Glutamatergic neuron (in vitro differentiated cells): Measurements from ENCODE around the gene CORT. TPM values are rescaled to one million over a fixed set of nuclear protein-coding genes. Genes with fewer than 3 reads are reported as not detected.
"Not testable (repeated sequence)": the region's sequence is repeated elsewhere in the genome, so short reads cannot be mapped to it uniquely, and the experiment has no call there.

Experiments
- DNase-seq: peaks from one replicate; pipeline ENCODE4 v3.0.0; 2022
- H3K27ac Mint-ChIP-seq: one replicate; pipeline ENCODE4 v1.8.0; 2020; ENCODE audit warnings: mild to moderate bottlenecking, mixed read lengths, inconsistent platforms; ENCODE audit not compliant: unreplicated experiment
- H3K27me3 Mint-ChIP-seq: one replicate; pipeline ENCODE4 v1.8.0; 2020; ENCODE audit warnings: mild to moderate bottlenecking, moderate library complexity, mixed read lengths, inconsistent platforms; ENCODE audit not compliant: unreplicated experiment
- H3K36me3 Mint-ChIP-seq: one replicate; pipeline ENCODE4 v1.8.0; 2020; ENCODE audit warnings: mild to moderate bottlenecking, mixed read lengths, inconsistent platforms; ENCODE audit not compliant: unreplicated experiment
- H3K4me1 Mint-ChIP-seq: one replicate; pipeline ENCODE4 v1.8.0; 2020; ENCODE audit warnings: mild to moderate bottlenecking, low read depth, mixed read lengths, inconsistent platforms; ENCODE audit not compliant: unreplicated experiment
- H3K4me3 Mint-ChIP-seq: one replicate; pipeline ENCODE4 v1.8.0; 2020; ENCODE audit warnings: mild to moderate bottlenecking, mixed read lengths, inconsistent platforms; ENCODE audit not compliant: unreplicated experiment
- H3K9me3 Mint-ChIP-seq: one replicate; pipeline ENCODE4 v1.8.0; 2020; ENCODE audit warnings: mild to moderate bottlenecking, moderate library complexity, mixed read lengths, inconsistent platforms; ENCODE audit not compliant: unreplicated experiment
- CTCF ChIP-seq: fragments of 200-600 bp; sonication (generic); IDR thresholded peaks from one replicate; pipeline ENCODE4 v1.5.0; 2021; ENCODE audit not compliant: partially characterized antibody, unreplicated experiment
- long read RNA-seq: library from polyadenylated mRNA; unstranded; transcript quantifications from one replicate; pipeline ENCODE4 v2.0.0, GENCODE V29; 2020; ENCODE audit not compliant: unreplicated experiment
- total RNA-seq: library from RNA; stranded (reverse); fragmentation: NEBNext Ultra II Directional; extraction: Animal tissue kit (Norgen Biotek cat#: 25700); gene quantifications from one replicate; pipeline ENCODE4 v1.2.1, GENCODE V29; 2021; ENCODE audit not compliant: unreplicated experiment

Gene CORT
- total RNA-seq = 0.59 TPM
- long read RNA-seq = 0 reads

- TF ChIP-seq CTCF = no peak
- Mint-ChIP-seq H3K27me3 (no peaks in the 10 kb centered on the region), H3K4me3 (peak within 1 kb of the TSS; percentile 59), H3K9me3 (no peaks in the 10 kb centered on the region), H3K4me1 (peaks cover 20% of the 10 kb centered on the region), H3K27ac (peak within 1 kb of the TSS; percentile 60), H3K36me3 (no peaks in the 10 kb centered on the region)
- DNase-seq = no peak
Measured at GRCh38 chr1:10449751-10450150, at the start of gene CORT. Gene CORT (plus strand): TSS chr1:10450031. CDS start chr1:10450224, 193 bp downstream.

GRCh38 chr1:10401281-10401680 lies 48.5 kb upstream of the CORT start:
- H3K27ac Mint-ChIP-seq = peak overlapping the region; percentile 36
- peaks cover 19% of the 10 kb centered on the region for H3K9me3 Mint-ChIP-seq
- peaks cover 14% of the 10 kb centered on the region for H3K27me3 Mint-ChIP-seq
- peak overlapping the region; percentile 100 for H3K4me3 Mint-ChIP-seq
- H3K4me1 Mint-ChIP-seq = peaks cover 3% of the 10 kb centered on the region
- DNase-seq = no peak
- TF ChIP-seq CTCF = no peak
- no peaks in the 10 kb centered on the region for H3K36me3 Mint-ChIP-seq

- Mint-ChIP-seq H3K9me3 (peaks cover 15% of the 10 kb centered on the region), H3K27me3 (peaks cover 14% of the 10 kb centered on the region), H3K4me1 (peaks cover 3% of the 10 kb centered on the region), H3K4me3 (no peak overlapping the region), H3K27ac (no peak overlapping the region), H3K36me3 (no peaks in the 10 kb centered on the region)
- no peak for DNase-seq
- no peak for TF ChIP-seq CTCF
Measured at GRCh38 chr1:10402729-10403274, 47.0 kb upstream of the CORT start.

- H3K27me3 Mint-ChIP-seq = peaks cover 7% of the 10 kb centered on the region
- no peaks in the 10 kb centered on the region for H3K4me1 Mint-ChIP-seq
- H3K36me3 Mint-ChIP-seq = no peaks in the 10 kb centered on the region
- DNase-seq = no peak
- no peak overlapping the region for H3K4me3 Mint-ChIP-seq
- H3K9me3 Mint-ChIP-seq = peaks cover 4% of the 10 kb centered on the region
- no peak overlapping the region for H3K27ac Mint-ChIP-seq
- no peak for TF ChIP-seq CTCF
Measured at GRCh38 chr1:10407201-10407600, 42.6 kb upstream of the CORT start.

DNA sequence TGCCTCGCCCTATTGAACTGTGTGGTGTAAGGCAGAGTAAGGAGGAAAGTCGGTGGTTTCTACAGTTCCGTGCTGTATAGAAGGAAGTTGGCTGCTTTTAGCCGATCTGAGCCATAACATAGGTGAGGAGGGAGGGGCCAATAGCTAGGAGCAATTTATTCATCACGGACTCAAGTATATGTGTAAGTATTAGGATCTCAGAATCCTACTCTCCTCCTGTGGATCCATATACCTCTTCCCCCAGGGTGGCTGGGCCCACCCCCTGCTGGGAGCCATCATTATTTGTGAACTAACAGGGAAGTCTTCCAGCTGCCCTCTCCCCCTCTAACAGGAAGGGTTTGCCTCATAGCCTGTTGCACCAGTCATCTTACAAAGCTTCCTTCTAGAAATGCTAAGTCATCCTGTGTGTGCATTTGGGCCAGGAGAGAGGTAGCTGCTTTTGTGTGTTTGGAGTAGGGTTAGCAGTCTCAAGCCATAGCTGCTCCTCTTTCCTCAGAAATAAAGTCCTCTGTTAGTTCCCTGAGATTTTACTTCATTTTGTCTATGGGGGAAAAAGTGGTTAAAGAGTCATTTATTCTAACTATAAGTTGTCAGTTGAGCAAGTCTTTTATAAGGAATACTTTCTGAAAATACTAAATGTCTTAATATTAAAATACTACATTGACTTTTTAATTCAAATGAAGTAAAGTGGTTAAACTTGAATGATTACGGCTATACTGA lies 34.5 kb upstream of the CORT start:
- H3K27me3 Mint-ChIP-seq = peaks cover 5% of the 10 kb centered on the region
- H3K4me1 Mint-ChIP-seq = peaks cover 5% of the 10 kb centered on the region
- TF ChIP-seq CTCF = no peak
- peaks cover 3% of the 10 kb centered on the region for H3K9me3 Mint-ChIP-seq
- peaks cover 4% of the 10 kb centered on the region for H3K36me3 Mint-ChIP-seq
- H3K4me3 Mint-ChIP-seq = no peak overlapping the region
- DNase-seq = no peak
- no peak overlapping the region for H3K27ac Mint-ChIP-seq

- not testable (repeated sequence) for H3K9me3 Mint-ChIP-seq, DNase-seq, H3K27me3 Mint-ChIP-seq, H3K27ac Mint-ChIP-seq, H3K4me3 Mint-ChIP-seq, H3K4me1 Mint-ChIP-seq, H3K36me3 Mint-ChIP-seq
Measured at GRCh38 chr1:10415967-10416366, 33.9 kb upstream of the CORT start.

- not testable (repeated sequence) for H3K36me3 Mint-ChIP-seq, H3K9me3 Mint-ChIP-seq, H3K4me3 Mint-ChIP-seq, H3K27ac Mint-ChIP-seq, H3K4me1 Mint-ChIP-seq, DNase-seq, H3K27me3 Mint-ChIP-seq
Measured at GRCh38 chr1:10418741-10419140, 31.1 kb upstream of the CORT start.
